ENCODE measurements around the gene HIP1.

The HIP1 gene

GRCh38 chr7:75590373-75591005 lies 148.3 kb downstream of the HIP1 start:
- ChIA-PET CTCF (no interaction called here), POLR2A (no interaction called here)
- no peak for DNase-seq (ENCODE audit: extremely low spot score)
- TF ChIP-seq CTCF (IDR thresholded peaks at IDR 0.05; ENCODE audit: control extremely low read depth, extremely low read depth, low read depth, missing control alignments), result no peak

- no peak for TF ChIP-seq CTCF (IDR thresholded peaks at IDR 0.05; ENCODE audit: control extremely low read depth, extremely low read depth, low read depth, missing control alignments)
- CTCF ChIA-PET, result no interaction called here
- DNase-seq (ENCODE audit: extremely low spot score), result no peak
- POLR2A ChIA-PET, result no interaction called here
These were observed 154.4 kb downstream of the HIP1 start for GRCh38 chr7:75584354-75584753.

DNA sequence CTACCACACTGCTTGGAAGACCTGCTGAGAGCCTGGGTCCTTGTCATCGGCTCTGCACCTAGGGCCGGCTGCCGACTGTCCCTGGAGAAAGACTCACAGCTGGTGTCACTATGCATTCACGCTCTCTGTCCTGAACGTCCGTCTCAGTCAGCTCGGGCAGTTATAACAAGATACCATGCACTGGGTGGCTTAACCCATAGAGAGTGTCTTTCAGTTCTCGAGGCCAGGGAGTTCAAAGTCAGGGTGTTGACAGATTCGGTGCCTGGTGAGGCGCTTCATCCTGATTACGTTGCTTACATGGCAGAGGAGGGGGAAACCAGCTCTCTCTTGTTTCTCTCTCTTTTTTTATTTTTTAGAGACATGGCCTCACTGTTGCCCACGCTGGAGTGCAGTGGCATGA lies 155.5 kb downstream of the HIP1 start:
- POLR2A ChIA-PET, result no interaction called here
- CTCF ChIA-PET, result no interaction called here
- no peak for DNase-seq (ENCODE audit: extremely low spot score)
- no peak for TF ChIP-seq CTCF (IDR thresholded peaks at IDR 0.05; ENCODE audit: control extremely low read depth, extremely low read depth, low read depth, missing control alignments)

DNA sequence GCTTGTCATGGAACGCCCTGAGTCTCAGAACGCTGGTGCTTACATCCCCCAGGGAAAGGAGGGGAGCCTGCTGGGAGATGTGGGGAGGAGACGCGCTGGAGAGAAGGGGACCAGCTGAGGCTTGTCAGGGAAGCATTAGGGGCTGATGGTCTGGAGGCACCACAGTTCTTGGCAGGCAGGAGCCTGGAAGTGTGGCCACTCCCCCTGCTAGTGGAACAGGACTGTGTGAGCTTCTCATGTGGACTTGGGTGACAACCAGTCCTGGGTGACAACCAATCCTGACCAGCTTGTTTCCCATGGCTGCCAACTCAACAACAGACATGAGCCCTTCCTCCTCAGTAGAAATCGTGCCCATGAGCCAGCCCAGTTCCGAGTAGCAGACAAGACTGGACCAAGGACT lies 158.8 kb downstream of the HIP1 start:
- TF ChIP-seq CTCF (IDR thresholded peaks at IDR 0.05; ENCODE audit: control extremely low read depth, extremely low read depth, low read depth, missing control alignments), result no peak
- POLR2A ChIA-PET, result no interaction called here
- CTCF ChIA-PET, result interaction anchor here (1.1 kb wide), 1 partner anchor 62 kb away, joined by 3 read pairs; no protein-coding TSS in a partner anchor
- no peak for DNase-seq (ENCODE audit: extremely low spot score)

DNA sequence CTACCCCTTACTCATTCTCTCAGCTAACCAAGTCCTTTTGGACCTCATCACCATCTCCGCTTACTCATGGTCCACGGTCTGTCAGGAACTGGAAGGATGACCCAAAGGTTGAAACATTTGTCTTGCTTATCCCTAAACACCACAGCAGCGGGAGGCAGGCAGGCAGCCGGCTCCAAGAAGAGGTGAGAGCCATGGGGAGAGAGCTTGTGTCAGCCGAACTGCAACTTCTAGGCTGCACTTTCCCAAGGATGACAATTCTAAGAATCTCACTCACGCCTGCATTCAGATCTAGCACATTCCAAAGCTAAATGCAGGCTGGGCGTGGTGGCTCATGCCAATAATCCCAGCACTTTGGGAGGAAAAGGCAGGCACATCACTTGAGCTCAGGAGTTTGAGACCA lies 160.7 kb downstream of the HIP1 start:
- no peak for DNase-seq (ENCODE audit: extremely low spot score)
- CTCF ChIA-PET, result interaction anchor here (0.9 to 1.8 kb wide), 3 partner anchors 10 to 25 kb away, joined by 3 to 4 read pairs (median 3); no protein-coding TSS in a partner anchor
- no peak for TF ChIP-seq CTCF (IDR thresholded peaks at IDR 0.05; ENCODE audit: control extremely low read depth, extremely low read depth, low read depth, missing control alignments)
- POLR2A ChIA-PET, result no interaction called here

DNA sequence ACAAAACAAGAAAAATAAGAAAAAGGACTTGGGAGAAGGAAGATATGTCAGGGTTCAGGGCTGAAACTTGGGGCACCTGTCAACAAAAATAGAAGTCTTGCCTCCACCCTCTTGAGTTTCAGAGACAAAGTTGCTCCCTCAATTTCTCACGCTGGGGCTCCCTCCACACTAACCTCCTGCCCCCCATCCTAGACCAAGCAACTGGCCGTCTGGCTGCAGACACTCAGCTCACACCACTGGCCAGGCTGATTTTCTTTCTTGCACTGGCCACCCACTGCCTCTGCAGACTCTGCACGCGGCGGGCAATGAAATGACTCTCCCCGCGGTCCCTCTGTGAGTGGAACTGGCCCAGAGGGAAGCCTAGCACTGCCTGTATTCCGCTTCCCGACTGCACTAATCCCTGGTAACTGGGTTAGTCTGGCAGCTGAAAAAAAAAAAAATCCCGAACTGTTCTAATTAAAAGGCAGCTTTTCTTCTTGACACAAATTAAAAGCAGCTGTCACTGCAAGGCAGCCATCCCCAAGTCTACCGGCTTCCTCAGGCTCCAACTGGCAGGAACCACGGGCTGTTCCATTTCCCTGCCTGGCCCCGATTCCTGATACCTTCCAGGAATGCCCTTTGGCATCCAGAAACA lies 163.1 kb downstream of the HIP1 start:
- no peak for DNase-seq (ENCODE audit: extremely low spot score)
- ChIA-PET POLR2A (no interaction called here), CTCF (interaction anchor here (1.2 kb wide), 1 partner anchor 19 kb away, joined by 3 read pairs; no protein-coding TSS in a partner anchor)
- TF ChIP-seq CTCF (IDR thresholded peaks at IDR 0.05; ENCODE audit: control extremely low read depth, extremely low read depth, low read depth, missing control alignments), result no peak
